RCC 7860 (cell line): Measurements from ENCODE around the gene GRK3.

Experiments
- DNase-seq: peaks from one replicate; pipeline ENCODE4 v3.0.0-alpha.2; 2015; ENCODE audit warnings: low spot score
- FAIRE-seq: peaks from 2 replicates; lab custom pipeline; 2012; peaks lifted over from hg19 to GRCh38; lab: Jason Lieb, UNC

GRK3 gene

DNA sequence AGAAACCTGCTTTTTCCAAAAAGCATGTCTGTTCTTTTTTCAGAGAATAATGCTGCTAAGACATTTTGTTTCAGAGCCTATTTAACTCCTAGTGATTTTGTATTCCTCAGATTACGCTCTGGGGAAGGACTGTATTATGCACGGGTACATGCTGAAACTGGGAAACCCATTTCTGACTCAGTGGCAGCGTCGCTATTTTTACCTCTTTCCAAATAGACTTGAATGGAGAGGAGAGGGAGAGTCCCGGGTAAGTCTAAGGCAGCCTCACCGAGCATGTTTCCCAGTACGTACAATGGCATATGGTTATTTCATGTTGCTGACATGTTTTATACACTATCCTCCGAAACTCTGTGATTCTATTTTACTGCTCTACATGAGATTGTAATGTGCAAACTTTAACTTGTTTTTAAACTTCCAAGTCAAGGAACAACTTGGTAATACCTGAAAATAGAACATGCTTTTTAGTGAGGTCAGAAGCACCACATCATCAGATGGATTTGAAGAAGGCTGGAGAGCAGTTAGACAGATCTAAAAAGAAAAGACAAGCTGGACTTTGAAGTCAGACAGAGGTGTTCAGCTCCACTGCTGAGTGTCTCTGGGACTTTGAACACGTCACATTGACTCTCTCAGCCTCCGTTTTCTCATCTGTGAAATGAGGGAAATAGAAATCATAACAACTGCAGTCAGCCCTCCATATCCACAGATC lies 153.8 kb downstream of the GRK3 start:
- DNase-seq, result no peak
- FAIRE-seq, result no peak

DNA sequence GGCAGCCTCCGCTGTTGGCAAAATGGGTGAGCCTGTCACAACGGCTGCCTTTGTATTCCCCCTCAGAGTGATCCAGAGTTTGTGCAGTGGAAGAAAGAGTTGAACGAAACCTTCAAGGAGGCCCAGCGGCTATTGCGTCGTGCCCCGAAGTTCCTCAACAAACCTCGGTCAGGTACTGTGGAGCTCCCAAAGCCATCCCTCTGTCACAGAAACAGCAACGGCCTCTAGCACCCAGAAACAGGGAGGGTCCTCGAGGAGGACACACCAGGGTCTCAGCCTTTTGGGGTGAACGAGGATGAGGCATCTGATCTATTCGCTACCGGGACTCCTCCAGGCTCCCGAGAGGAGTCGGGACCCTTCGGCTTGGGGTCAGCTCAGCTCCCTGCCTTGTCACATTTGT lies 157.7 kb downstream of the GRK3 start:
- no peak for DNase-seq
- FAIRE-seq, result no peak

DNA sequence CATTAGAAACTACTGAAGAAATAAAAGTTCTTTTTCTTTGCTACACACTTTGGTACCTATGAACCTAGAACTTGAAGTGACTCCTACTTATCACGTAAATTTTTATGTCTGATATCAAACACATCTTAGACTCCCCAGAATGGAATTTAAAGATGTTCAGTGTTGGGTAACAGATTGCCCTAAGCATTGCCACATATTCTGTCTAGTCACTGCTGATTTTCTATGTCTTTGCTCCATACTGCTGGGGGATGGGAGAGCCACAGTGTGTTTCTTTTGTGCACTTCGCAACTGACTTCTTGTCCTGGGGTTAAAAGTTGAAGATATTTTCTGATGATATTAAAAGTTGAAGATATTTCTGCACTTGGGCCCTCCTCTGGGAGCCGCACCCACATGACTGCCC lies 158.2 kb downstream of the GRK3 start:
- DNase-seq (no peak), FAIRE-seq (no peak)

DNA sequence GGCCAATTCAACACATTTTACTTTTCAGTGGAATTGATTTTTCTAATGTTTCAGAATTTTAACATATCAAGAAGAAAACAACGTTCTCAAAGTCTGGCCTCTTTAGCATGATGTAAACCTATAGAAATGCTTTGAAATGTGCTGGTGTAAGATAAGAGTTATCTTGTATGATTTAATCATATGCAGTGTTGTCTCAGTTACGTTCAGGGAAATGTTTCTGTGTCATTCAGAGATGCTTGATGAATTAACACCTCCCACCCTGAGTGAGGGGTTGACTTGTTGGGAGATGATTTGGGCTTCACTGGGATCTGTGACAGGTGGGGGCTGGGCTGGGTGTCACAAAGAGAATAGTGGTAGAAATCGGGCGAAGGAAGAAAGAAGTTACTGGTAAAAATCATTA lies 161.8 kb downstream of the GRK3 start:
- FAIRE-seq, result no peak
- DNase-seq, result no peak

DNA sequence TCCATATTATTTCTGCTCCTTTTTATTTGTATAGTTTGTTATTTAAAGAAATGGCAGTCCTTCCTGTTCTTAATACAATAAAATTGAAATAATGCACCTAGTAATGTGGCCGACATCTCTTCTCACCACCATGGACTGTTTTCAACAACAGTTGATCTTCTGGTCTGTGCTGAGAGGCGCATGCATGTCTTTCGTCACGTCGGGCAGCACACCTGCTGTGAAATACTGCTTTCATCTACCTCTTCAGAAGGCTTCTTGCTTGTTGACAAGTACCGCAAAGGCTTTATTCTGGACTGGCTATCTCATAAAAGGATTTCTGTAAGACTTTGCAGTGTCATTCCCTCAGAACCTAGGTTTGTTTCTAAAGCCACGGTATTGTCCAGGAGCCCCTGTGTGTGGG lies 163.6 kb downstream of the GRK3 start:
- DNase-seq, result no peak
- no peak for FAIRE-seq

DNA sequence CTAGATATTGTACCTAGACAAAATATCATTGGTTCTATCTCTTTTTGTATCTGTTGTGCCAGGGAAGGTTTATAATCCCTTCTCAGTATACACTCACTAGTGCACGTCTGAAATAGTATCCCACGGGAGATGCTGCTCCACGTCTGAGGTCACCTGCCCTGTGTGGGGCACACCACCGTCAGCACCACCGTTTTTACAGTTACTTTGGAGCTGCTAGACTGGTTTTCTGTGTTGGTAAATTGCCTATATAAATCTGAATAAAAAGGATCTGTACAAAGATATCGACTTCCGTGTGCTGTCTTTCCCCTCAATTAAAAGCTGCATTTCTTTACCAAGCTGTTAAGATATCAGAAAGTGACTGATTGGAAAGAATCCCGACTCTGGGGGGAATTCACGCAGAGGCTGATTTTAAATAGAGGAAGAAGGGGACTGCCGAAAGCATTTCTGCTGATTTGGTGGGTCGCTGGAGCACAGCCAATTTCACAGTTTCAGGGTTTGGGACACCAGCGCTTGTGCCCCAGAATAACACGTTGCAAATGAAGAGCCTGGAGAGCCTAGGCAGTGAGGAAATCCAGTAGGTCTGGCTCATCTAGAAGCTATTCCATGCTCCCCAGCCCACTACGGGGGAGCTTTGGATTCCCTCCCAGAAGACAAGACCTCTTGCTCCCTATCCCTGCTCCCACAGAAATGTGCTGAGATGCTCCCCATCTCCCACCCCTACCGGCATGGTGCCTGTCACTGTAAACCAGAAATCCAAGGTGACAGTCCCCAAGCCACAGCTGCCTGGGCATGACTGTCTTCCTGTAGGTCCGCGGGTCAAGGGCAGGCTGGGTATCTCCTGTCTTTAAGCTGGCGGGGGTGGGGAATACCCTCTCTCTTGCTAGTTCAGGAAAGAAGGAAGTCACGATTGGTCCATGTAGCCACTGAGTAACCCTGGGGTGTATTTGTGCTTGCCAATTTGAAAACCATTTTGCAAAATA lies 164.8 kb downstream of the GRK3 start:
- FAIRE-seq (no peak), DNase-seq (no peak)

DNA sequence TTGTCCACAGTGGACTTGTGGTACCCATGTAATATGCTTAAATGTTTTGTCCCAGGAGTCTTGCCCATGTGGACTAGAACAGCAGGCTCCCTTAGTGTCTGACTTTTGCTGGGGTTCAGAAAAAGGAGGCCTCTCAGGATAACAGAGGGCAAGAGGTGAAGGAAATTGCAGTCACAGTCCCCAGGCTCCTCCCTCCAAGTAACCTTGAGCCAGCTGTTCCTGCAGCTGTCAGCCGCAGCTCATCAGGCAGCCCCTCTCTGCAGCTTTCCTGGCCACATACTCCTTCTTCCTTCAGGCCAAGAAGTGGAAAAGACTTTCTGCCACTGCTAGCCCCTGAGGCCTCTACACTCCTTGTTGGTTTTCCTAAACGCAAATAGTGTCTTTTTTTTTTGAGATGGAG lies 171.2 kb downstream of the GRK3 start:
- DNase-seq (no peak), FAIRE-seq (no peak)

DNA sequence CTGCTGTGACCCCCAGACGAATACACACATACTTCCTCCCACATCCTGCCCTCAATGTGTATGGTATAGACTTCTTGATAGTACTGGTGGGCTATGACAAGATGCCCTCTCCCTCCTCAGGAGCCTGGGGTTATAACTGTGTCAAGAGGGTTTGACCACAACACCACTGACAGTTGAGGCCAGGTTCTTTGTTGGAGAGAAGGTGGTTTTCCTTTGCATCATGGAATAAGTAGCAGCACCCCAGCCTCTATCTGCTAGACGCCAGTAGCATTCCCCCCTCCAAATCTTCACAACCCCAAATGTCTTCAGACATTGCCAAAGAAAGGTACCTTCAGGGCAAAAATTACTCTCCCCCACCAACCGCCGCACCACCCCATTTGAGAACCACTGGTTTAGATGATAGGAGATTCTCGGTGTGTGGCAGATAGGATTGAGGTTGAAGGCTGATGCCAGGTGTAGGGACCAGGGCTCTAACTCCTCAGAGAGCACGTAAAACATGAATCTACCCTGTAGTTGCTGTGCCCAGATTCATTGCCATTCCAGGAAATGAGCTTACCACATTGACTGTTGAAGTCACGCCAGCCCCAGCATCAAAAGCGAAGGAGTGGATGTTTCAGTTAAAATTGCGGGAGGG lies 172.0 kb downstream of the GRK3 start:
- FAIRE-seq (no peak), DNase-seq (no peak)

DNA sequence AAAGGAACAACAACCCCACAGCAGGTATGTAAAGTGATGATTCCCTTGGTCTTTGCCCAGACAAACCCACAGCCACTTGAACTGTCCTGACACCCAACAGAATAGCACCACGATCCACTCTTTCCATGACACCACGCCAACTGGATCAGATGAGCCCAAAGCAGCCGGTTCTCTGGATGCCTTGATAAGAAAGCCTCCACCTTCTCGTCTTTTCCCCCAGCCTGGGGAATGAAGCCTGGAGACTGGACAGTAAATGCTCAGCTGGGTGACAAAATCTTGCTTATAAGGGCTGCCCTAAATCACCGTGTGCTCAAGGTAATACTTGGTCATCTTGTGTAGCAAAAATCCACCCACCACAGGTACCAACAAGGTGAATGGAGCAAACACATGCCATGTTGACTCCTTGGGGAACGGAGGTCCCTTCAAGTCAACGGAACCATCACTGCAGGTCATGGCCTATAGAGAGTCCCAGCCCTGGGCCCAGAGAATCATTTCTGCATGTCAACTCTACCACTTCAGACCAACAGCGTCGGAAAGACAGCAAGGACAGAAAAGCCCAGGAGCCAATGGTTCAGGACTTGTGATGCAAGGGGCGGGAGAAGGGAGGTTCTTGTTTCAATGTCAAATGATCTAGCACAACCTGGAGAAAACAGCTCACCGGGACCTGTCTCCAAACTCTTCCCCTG lies 175.3 kb downstream of the GRK3 start:
- no peak for DNase-seq
- no peak for FAIRE-seq

DNA sequence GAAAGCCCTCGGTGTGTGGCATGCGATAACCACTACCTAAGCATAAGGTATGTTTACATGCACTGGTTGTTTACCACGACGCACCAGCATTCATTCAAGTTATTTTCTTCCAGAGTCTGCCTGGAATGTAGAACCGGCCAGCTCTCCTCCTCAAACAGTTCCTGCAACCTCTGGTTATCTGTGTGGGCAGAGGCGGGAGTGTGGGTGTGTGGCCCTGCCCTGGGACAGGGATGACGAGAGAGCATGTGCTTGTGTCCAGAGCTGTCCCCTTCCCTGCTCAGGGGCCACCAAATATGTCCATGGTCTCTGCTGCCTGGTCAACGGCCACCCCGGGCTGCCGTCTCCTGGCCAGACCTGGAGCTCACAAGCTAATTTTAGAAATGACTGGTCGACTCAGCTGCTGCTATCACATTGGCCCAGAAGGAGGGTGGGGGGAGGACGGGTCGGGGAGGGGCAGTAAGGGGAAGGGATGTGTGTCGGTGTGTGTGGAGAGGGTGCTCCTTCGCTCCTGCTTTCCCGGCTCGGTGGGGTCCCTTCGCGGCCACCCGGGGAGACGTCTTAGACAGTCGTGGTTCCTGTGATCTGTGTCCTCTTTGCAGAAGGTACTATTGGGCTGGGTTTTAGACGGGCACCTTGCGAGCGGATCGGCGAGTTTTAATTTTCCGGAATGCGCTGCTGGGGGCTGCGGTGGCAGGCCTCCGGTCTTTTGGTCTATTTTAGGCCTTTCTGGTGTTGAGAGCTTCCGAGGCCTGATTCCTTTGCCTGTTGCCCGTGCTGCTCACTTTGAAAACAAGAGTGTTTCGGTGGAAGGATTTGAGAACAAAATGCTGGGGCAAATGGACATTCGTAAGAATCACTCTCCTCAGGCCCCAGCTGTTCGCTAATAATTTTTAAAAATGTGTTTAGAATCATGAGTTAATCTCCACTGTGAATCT lies 177.5 kb downstream of the GRK3 start, which contains the start of gene MYO18B:
TSS of gene MYO18B (plus strand) at position 497 of the 935 bp plus-strand sequence. CDS start 18,905 bp downstream, outside the sequence.
- no peak for DNase-seq
- FAIRE-seq, result no peak

DNA sequence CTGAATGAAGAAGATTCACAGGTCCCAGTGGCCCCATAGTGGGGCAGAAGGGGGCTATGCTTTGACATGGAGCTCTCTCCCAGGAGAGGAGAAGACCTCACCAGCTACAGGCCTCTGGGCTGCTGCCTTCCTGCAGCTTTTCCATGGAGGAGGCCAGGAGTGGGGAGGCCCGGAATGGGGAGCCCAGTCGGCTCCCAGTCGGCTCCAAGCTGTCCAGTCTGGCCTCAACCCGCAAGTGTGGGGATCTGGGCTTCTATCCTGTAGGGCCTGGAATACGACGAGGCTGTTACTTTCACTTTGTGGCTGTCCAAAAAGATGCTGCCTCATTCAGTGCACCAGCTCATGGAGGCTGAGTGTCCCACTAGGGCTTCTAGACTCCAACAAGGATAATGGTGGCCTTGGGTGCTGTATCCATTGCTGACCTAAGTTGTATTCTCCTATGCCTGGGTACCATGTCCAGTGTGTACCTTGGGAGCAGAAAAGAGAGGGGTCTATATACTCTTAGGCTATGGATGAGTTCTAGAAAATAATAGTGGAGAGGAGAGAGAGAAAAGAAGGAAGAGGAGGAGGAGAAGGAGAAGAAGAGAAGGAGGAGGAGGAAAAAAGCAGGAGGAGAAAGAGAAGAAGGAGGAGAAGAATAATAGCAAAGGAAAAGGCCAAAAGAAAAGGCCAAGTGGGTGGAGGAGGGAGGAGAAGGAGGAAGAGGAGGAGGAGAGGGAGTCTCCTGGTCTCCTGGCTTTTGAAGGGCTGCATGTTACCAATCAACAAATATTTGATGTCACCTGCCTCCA lies 178.6 kb downstream of the GRK3 start:
- DNase-seq, result no peak
- no peak for FAIRE-seq

DNA sequence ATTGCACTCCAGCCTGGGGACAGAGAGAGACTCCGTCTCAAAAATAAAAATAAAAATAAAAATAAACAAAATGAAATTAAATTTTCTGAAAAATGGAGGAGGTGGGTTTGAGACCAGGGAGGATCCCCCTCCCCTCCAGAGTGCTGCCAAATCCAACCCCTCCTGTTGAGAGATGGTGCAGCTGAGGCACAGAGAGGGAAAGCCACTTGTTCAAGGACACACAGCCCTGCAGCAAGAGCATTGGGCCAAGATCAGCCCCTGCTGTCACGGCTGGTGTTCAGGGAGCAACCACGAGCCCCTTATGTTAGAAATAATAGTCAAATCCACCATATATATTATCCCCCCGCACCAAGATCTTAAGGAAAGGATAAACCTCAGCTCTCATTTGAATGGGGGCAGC lies 180.2 kb downstream of the GRK3 start:
- FAIRE-seq (no peak), DNase-seq (no peak)

DNA sequence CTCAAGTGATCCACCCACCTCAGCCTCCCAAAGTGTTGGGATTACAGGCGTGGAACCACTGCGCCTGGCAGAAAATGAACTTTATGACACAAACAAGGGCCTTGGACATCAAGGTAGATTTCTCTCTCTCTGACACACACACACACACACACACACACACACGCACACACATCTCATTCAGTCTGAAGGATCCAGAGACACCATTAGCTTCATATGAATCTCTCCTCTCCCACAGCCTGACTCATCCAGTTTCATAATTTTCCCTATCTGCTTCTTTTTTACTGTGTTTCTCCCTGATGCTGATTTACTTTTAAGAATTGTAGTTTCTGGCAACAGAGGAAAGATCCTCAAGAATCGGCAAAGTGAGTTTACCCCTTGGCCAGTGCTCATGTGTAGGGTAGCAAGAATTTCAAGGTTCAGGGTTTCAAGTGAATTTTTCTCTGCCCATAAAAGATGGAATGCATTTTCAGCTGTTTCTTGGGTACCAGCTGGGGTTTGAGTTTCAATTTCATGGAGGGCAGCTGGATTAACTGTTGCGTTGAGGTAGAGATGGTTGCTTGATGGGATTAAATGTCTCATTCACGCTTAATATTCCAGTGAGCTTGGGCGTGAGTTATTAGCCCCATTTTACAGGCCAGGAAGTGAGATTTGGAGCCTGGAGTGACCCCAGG lies 181.0 kb downstream of the GRK3 start:
- FAIRE-seq (no peak), DNase-seq (no peak)

DNA sequence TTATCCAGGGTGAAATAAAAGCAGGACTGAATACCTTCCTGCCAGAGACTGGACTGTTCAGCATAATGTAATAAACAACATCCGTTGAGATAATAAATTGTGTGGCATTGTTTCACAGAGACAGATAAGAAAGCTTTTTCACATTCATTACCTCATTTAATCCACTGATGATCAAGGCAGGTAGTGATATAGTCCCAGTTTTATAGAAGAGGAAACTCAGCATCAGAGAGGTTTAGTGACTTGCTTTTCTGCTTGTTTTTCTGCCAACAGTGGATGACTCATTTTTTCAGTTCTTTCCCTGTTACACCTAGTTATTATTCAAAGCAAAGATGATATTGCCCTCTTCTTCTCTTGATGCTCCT lies 181.5 kb downstream of the GRK3 start:
- FAIRE-seq, result no peak
- DNase-seq, result peak; percentile 29

DNA sequence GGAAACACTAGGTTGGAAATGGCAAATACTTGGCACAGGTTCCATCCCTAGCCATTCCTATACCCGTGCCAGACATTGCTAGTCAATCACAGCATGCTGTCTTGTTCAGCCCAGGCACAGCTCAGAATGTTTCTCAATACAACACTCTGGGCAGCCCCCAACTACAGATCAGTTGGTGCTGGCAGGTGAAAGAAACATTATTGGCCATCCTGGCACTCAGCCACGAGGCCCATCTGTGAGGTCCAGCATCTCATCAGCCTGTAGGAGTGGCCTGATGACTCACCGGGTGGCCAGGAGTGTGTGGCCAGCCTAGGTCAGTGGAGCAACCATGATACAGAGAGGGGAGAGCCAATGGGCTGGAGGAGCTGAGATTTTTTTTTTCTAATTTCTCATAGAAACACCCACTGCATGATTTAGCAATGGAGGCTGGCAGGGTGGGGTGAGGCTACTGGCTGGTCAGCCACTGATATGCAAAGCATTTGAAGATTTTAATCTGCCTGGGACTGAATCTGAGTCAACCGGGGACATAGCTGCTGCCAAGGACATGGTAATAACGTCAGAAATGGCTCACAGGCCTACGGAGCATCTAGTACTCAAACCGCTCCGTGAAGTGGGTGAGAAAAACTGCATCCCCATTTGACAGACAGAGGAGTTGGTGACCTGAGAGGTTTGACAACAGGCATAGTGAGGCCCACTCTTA lies 182.9 kb downstream of the GRK3 start:
- peak; percentile 92 for DNase-seq

DNA sequence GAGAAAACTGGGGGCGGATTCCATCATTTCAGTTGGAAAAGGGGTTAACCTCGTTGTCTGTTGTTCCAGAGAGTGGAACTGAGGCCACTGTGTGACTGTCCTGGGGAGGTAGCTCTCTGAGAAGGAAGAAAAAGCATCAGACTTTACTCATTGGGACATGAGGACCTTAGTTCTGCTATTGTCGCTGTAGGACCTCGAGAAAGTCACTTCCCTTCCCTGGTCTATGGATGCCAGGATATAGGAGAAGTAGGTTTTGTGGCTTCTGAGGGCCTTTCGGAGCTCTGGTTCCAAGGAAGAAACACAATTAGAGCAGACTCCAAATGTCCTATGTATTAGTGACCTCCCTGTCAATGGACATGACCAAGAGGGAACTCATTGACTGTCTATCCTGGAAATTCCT lies 183.7 kb downstream of the GRK3 start:
- FAIRE-seq (no peak), DNase-seq (no peak)

More for the DNA sequence above, 182.9 kb downstream of the GRK3 start:
- FAIRE-seq, result peak; percentile 66

DNA sequence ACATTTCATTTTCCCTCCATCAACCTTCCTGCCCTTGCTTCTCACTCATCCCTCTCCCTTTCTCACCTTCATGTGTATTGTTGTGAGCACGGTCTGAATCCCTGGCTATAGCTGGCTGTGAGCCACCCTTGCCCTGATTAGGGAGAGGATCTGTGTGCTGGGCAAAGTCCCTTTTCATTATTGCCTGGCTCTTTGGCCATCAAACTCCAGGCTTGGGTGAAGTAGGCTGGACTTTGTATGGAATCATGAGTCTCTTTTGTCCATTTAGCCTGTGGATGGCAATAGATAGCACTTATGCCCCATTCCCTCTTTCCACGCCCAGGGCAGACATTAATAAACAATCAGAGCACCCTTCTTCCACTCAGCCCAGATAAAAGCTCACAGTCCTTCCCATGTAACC lies 184.2 kb downstream of the GRK3 start:
- no peak for DNase-seq
- FAIRE-seq, result no peak
